ENCODE measurements around the gene RNF144A. TPM values are rescaled to one million over a fixed set of nuclear protein-coding genes. Genes with fewer than 3 reads are reported as not detected.

The RNF144A gene
- total and polyA plus RNA-seq, 2 of the 13 experiments (the other 11 are each of a cell fraction or from before 2014, with no cell fraction given) = 13.9 to 16.5 TPM

DNA sequence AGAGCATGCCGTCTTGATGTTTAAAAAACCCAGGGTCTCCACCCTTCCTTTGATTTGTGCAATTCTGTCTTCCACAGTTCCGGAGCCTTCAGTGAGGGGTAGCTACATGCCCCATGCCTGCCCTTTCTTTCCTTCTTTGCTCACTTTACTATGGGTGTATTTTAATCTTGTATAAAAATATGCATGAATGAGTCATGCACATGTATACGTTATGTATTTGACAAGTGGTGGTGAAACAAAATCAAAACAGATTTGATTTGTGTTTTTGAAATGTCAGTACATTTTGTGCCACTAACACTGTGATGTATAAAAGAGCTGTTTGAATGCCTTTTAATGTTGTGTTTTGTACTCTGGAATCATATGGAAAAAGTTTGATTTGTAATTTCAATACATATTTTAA is 126.5 kb downstream of the RNF144A start:
- Histone ChIP-seq H3K36me3 (replicated peaks in 1 of 2; ENCODE audit: control insufficient read depth in 1 of 2, insufficient read depth in 2 of 2, low read length in 2 of 2) (peaks cover 3 to 13% of the 10 kb centered on the region in 2 experiments; a peak in 4 of 5 replicates), H3K9me3 (ENCODE audit: low read length) (no peaks in the 10 kb centered on the region), H3K4me2 (ENCODE audit: low read depth, low read length) (no peak overlapping the region), H3K4me3 (replicated peaks in 1 of 3; ENCODE audit: insufficient read depth in 1 of 3, low read depth in 2 of 3, low read length in 3 of 3) (no peak overlapping the region), H3K27me3 (ENCODE audit: control insufficient read depth in 1 of 2, insufficient read depth in 2 of 2, low read length in 2 of 2) (no peaks in the 10 kb centered on the region), H3K79me2 (ENCODE audit: insufficient read depth, low read length) (no peaks in the 10 kb centered on the region), H2AFZ (ENCODE audit: low read length) (no peak overlapping the region), H3K27ac (ENCODE audit: extremely low read length, insufficient read depth, low read length) (no peak overlapping the region), H4K20me1 (ENCODE audit: insufficient read depth, low read length) (no peaks in the 10 kb centered on the region), H3K9ac (ENCODE audit: insufficient read depth, low read depth, low read length) (no peak overlapping the region), H3K4me1 (ENCODE audit: insufficient read depth, low read length) (no peaks in the 10 kb centered on the region)
- intact Hi-C loops (cut with micrococcal nuclease; ENCODE audit: unreplicated experiment) (loop anchor here (1.0 to 5.0 kb wide), 2 partner anchors 146 to 216 kb away; no protein-coding TSS in a partner anchor), in situ Hi-C loops (cut with HindIII; ENCODE audit: extremely low pct_ligation_motif_present, low pct_unique_long_range_greater_than_20kb) (no loop called here)
- TF ChIP-seq DNMT1 (CRISPR knock-in tag; IDR thresholded peaks at IDR 0.05) = no peak
- TF ChIP-seq ZNF549 (CRISPR knock-in tag; IDR thresholded peaks at IDR 0.05) = no peak
- no peak for FAIRE-seq
- no peak for ATAC-seq
- no peak for DNase-seq (ENCODE audit: low spot score)
- BruUV-seq (replicated peaks) = no TSS peak
- POLR2A ChIA-PET = no interaction called here
- 97% methylated on average over 3 of the region's 3 CpGs for WGBS (ENCODE audit: low lambda C conversion rate)
- CTCF ChIA-PET (ENCODE audit: low intra/inter-chr PET ratio, low total read pairs) = interaction anchor here (1.2 to 2.3 kb wide), 2 partner anchors 122 to 147 kb away, joined by 3 to 31 read pairs; no protein-coding TSS in a partner anchor

DNA sequence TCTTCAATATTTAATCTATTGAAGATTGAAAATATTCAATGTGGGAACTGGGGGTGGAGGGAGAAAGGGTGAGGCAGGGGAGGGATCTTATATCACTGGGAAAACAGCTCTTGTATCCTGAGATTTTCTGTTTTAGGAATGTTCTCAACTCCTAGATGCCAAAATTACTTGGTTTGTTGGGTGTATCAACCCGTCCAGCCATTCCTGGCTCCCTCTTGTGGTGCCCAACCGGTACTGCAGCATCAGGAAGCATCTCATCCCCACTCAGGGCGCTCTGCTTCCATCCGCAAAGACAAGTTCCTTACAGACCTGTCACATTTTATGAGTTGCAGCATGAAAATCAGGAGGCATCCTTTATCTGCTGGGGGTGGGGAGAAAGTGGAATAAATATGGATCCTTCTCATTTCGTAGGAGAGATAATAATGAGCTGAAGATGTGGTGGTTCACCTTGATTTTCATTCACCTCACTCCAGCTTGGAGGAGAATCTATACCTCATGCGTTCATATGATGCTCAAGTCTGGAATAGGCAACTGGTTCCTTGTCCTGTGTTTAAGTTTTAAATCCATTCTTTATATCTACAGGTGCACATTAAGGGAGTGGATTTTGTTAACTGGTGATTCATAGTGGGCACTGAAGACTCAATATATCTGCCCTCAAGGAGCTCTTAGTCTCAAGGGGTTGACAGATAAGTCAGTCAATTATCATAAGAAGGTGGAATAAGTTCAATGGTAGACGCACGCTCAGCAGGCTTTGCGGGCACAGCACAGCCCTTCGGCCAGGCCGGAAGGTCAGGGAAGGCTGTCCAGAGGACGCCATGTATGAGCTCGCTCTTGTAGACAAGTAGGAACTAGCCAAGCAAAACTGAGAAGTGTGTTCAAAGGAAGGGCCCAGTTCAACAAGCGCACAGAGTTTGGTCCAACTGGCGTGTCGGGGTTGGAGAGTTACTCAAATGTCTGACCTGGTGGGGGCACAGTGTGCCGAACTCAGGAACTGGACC is 127.3 kb downstream of the RNF144A start:
- H3K27me3 ChIP-seq (ENCODE audit: control insufficient read depth in 1 of 2, insufficient read depth in 2 of 2, low read length in 2 of 2) = no peaks in the 10 kb centered on the region
- no peaks in the 10 kb centered on the region for H3K79me2 ChIP-seq (ENCODE audit: insufficient read depth, low read length)
- H3K27ac ChIP-seq (ENCODE audit: extremely low read length, insufficient read depth, low read length) = no peak overlapping the region
- no TSS peak for BruUV-seq (replicated peaks)
- peak; percentile 48 for DNase-seq (ENCODE audit: low spot score)
- peak; percentile 91 for ATAC-seq
- whole genome bisulfite sequencing (ENCODE audit: low lambda C conversion rate) = 84% methylated on average over 17 of the region's 17 CpGs
- H3K4me1 ChIP-seq (ENCODE audit: insufficient read depth, low read length) = no peaks in the 10 kb centered on the region
- no peak overlapping the region for H2AFZ ChIP-seq (ENCODE audit: low read length)
- no peak overlapping the region for H3K4me2 ChIP-seq (ENCODE audit: low read depth, low read length)
- in situ Hi-C loops (cut with HindIII; ENCODE audit: extremely low pct_ligation_motif_present, low pct_unique_long_range_greater_than_20kb) (no loop called here), intact Hi-C loops (cut with micrococcal nuclease; ENCODE audit: unreplicated experiment) (loop anchor here (1.0 to 5.0 kb wide), 2 partner anchors 147 to 217 kb away; no protein-coding TSS in a partner anchor)
- peak; percentile 99 for FAIRE-seq
- H4K20me1 ChIP-seq (ENCODE audit: insufficient read depth, low read length) = no peaks in the 10 kb centered on the region
- peaks cover under 1 to 13% of the 10 kb centered on the region in 2 experiments; a peak in 4 of 5 replicates for H3K36me3 ChIP-seq (replicated peaks in 1 of 2; ENCODE audit: control insufficient read depth in 1 of 2, insufficient read depth in 2 of 2, low read length in 2 of 2)
- no peak overlapping the region for H3K9ac ChIP-seq (ENCODE audit: insufficient read depth, low read depth, low read length)
- H3K9me3 ChIP-seq (ENCODE audit: low read length) = no peaks in the 10 kb centered on the region
- no peak overlapping the region for H3K4me3 ChIP-seq (replicated peaks in 1 of 3; ENCODE audit: insufficient read depth in 1 of 3, low read depth in 2 of 3, low read length in 3 of 3)
- ChIA-PET CTCF (ENCODE audit: low intra/inter-chr PET ratio, low total read pairs) (interaction anchor here (1.2 to 2.3 kb wide), 2 partner anchors 123 to 148 kb away, joined by 3 to 31 read pairs; no protein-coding TSS in a partner anchor), POLR2A (no interaction called here)
- TF ChIP-seq, protein P1, sequence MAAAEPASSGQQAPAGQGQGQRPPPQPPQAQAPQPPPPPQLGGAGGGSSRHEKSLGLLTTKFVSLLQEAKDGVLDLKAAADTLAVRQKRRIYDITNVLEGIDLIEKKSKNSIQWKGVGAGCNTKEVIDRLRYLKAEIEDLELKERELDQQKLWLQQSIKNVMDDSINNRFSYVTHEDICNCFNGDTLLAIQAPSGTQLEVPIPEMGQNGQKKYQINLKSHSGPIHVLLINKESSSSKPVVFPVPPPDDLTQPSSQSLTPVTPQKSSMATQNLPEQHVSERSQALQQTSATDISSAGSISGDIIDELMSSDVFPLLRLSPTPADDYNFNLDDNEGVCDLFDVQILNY (CRISPR knock-in tag; conservative IDR thresholded peaks at IDR 0.05) = no peak
- no peak for TF ChIP-seq ZNF326 (CRISPR knock-in tag; IDR thresholded peaks at IDR 0.05; ENCODE audit: borderline replicate concordance)
- TF ChIP-seq, protein P2, sequence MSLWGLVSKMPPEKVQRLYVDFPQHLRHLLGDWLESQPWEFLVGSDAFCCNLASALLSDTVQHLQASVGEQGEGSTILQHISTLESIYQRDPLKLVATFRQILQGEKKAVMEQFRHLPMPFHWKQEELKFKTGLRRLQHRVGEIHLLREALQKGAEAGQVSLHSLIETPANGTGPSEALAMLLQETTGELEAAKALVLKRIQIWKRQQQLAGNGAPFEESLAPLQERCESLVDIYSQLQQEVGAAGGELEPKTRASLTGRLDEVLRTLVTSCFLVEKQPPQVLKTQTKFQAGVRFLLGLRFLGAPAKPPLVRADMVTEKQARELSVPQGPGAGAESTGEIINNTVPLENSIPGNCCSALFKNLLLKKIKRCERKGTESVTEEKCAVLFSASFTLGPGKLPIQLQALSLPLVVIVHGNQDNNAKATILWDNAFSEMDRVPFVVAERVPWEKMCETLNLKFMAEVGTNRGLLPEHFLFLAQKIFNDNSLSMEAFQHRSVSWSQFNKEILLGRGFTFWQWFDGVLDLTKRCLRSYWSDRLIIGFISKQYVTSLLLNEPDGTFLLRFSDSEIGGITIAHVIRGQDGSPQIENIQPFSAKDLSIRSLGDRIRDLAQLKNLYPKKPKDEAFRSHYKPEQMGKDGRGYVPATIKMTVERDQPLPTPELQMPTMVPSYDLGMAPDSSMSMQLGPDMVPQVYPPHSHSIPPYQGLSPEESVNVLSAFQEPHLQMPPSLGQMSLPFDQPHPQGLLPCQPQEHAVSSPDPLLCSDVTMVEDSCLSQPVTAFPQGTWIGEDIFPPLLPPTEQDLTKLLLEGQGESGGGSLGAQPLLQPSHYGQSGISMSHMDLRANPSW (CRISPR knock-in tag; IDR thresholded peaks at IDR 0.05; ENCODE audit: borderline replicate concordance) = no peak
- TF ChIP-seq NR2F2 (IDR thresholded peaks at IDR 0.05; ENCODE audit: borderline replicate concordance, low read depth) = no peak
- TF ChIP-seq, protein P3, sequence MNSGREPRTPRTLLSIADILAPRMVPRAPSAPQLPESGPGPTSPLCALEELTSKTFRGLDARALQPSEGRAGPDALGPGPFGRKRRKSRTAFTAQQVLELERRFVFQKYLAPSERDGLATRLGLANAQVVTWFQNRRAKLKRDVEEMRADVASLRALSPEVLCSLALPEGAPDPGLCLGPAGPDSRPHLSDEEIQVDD (CRISPR knock-in tag; IDR thresholded peaks at IDR 0.05; ENCODE audit: borderline replicate concordance) = no peak
- TF ChIP-seq, protein P4, sequence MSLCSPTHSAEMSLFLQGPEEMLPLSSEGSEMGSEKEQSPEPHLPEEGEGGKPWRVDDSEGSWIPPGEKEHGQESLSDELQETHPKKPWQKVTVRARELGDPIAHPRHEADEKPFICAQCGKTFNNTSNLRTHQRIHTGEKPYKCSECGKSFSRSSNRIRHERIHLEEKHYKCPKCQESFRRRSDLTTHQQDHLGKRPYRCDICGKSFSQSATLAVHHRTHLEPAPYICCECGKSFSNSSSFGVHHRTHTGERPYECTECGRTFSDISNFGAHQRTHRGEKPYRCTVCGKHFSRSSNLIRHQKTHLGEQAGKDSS (CRISPR knock-in tag; IDR thresholded peaks at IDR 0.05; ENCODE audit: borderline replicate concordance, low read depth) = no peak
- no peak for TF ChIP-seq MED1 (CRISPR knock-in tag; IDR thresholded peaks at IDR 0.05)
- TF ChIP-seq HOXA5 (CRISPR knock-in tag; IDR thresholded peaks at IDR 0.05) = no peak

Measured in HepG2 (cell line).